ENCODE data around the gene ROBO1. TPM values are rescaled to one million over a fixed set of nuclear protein-coding genes. Genes with fewer than 3 reads are reported as not detected.
A peak's percentile ranks its signal among the peaks of the same experiment; 100 is the strongest.

ROBO1 gene
- total RNA-seq, 1 donor from 2014 or later, result 66.5 TPM

- intact Hi-C loops (cut with DNase I), result no loop called here
Observed at GRCh38 chr3:78570496-78570895, 1197.3 kb downstream of the ROBO1 start.

GRCh38 chr3:78569804-78570203 lies 1198.0 kb downstream of the ROBO1 start:
- no peak for DNase-seq (ENCODE audit: extremely low spot score in 2 of 2)
- Histone ChIP-seq H3K4me1 (peaks cover 8% of the 10 kb centered on the region), H3K9me3 (no peaks in the 10 kb centered on the region), H3K4me3 (no peak overlapping the region), H3K36me3 (no peaks in the 10 kb centered on the region), H3K27me3 (no peaks in the 10 kb centered on the region), H3K27ac (no peak overlapping the region)
- no peak for TF ChIP-seq POLR2AphosphoS5 (IDR thresholded peaks at IDR 0.05; ENCODE audit: insufficient read depth in 1 of 2, low read depth in 1 of 2)
- no peak for TF ChIP-seq POLR2A (IDR thresholded peaks at IDR 0.05)
- no peak for TF ChIP-seq CTCF (IDR thresholded peaks at IDR 0.05)
- intact Hi-C loops (cut with DNase I), result no loop called here

More at GRCh38 chr3:78570496-78570895, 1197.3 kb downstream of the ROBO1 start:
- peaks cover 8% of the 10 kb centered on the region for H3K4me1 ChIP-seq
- no peaks in the 10 kb centered on the region for H3K27me3 ChIP-seq
- H3K27ac ChIP-seq, result no peak overlapping the region
- H3K9me3 ChIP-seq, result no peaks in the 10 kb centered on the region
- TF ChIP-seq POLR2A (IDR thresholded peaks at IDR 0.05), result no peak
- TF ChIP-seq CTCF (IDR thresholded peaks at IDR 0.05), result no peak
- no peak for TF ChIP-seq POLR2AphosphoS5 (IDR thresholded peaks at IDR 0.05; ENCODE audit: insufficient read depth in 1 of 2, low read depth in 1 of 2)
- DNase-seq (ENCODE audit: extremely low spot score in 2 of 2), result no peak
- no peak overlapping the region for H3K4me3 ChIP-seq
- no peaks in the 10 kb centered on the region for H3K36me3 ChIP-seq

GRCh38 chr3:78565712-78566111 lies 1202.1 kb downstream of the ROBO1 start:
- intact Hi-C loops (cut with DNase I), result no loop called here
- no peak for DNase-seq (ENCODE audit: extremely low spot score in 2 of 2)
- TF ChIP-seq POLR2AphosphoS5 (IDR thresholded peaks at IDR 0.05; ENCODE audit: insufficient read depth in 1 of 2, low read depth in 1 of 2), result peak in 1 of 2 donors; percentile 15
- no peak for TF ChIP-seq CTCF (IDR thresholded peaks at IDR 0.05)
- Histone ChIP-seq H3K27ac (no peak overlapping the region), H3K36me3 (no peaks in the 10 kb centered on the region), H3K27me3 (no peaks in the 10 kb centered on the region), H3K4me3 (no peak overlapping the region), H3K4me1 (peaks cover 8% of the 10 kb centered on the region), H3K9me3 (no peaks in the 10 kb centered on the region)

- TF ChIP-seq POLR2AphosphoS5 (IDR thresholded peaks at IDR 0.05; ENCODE audit: insufficient read depth in 1 of 2, low read depth in 1 of 2) (no peak), POLR2A (IDR thresholded peaks at IDR 0.05) (no peak), CTCF (IDR thresholded peaks at IDR 0.05) (no peak)
Observed at GRCh38 chr3:78562328-78562727, 1205.5 kb downstream of the ROBO1 start.

More at GRCh38 chr3:78562328-78562727, 1205.5 kb downstream of the ROBO1 start:
- H3K9me3 ChIP-seq, result no peaks in the 10 kb centered on the region
- intact Hi-C loops (cut with DNase I), result no loop called here
- H3K36me3 ChIP-seq, result no peaks in the 10 kb centered on the region
- no peak for DNase-seq (ENCODE audit: extremely low spot score in 2 of 2)
- no peaks in the 10 kb centered on the region for H3K27me3 ChIP-seq
- no peak overlapping the region for H3K27ac ChIP-seq
- H3K4me1 ChIP-seq, result no peaks in the 10 kb centered on the region
- H3K4me3 ChIP-seq, result no peak overlapping the region

Small RNA genes within 50 kb of the gene (microRNA-seq; reads per million reads assigned to microRNA genes)
- gene MIR3923 (ENCODE audit: borderline number of aligned reads, borderline replicate concordance), result not detected

Small RNA genes within 50 kb of the gene (small RNA-seq; reads per million reads assigned to genes)
- not detected for gene MIR3923
- gene RN7SL751P, result not detected

Measured in vagina (tissue), 2 donors.